ENCODE measurements around the gene C2CD2.

- no peak for TF ChIP-seq CTCF (IDR thresholded peaks at IDR 0.05; ENCODE audit: low read depth, low read length)
- no peak for TF ChIP-seq EZH2phosphoT487 (IDR thresholded peaks at IDR 0.05; ENCODE audit: low read depth)
These were observed 24.6 kb downstream of the C2CD2 start for GRCh38 chr21:41929248-41929647.
